GM13977 (cell line): Measurements from ENCODE around the gene EDARADD.

Experiments
- DNase-seq: peaks from one replicate; pipeline ENCODE4 v3.0.0; 2012; ENCODE audit warnings: low spot score
- in situ Hi-C: fragments of 300-500 bp; cut with MboI; formaldehyde crosslinking; loops from one replicate; pipeline ENCODE4 v1.12.0; 2022; ENCODE audit warnings: low sequenced_read_pairs, low pct_unique_long_range_greater_than_20kb, mixed read lengths, inconsistent platforms; ENCODE audit not compliant: unreplicated experiment
- TF ChIP-seq, protein P1 (sequence below): IDR thresholded peaks from 2 replicates; pipeline ENCODE4 v1.5.1; 2012; ENCODE audit warnings: mild to moderate bottlenecking, control low read depth; ENCODE audit not compliant: insufficient read depth; ENCODE audit errors: extremely low read depth, missing control alignments

The EDARADD gene

DNA sequence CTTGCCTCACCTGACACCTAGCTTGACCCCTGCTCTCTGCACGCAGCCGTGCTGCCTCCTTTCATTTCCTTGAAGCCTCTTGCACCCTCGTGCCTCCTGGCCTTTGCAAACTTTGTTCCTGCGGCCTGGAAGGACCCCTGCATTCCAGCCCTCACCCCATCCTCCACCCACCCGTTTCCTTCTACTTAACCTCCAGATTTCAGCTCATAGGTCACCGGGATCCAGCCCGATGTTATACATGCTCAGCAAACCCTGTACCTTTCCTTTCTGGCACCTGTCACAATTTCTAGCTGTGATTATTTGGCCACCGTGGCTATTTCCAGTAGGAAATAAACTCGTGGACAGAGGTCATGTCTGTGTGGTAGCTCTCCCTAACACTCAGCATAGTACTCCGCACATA lies 4.5 kb downstream of the EDARADD start:
- in situ Hi-C loops = no loop called here
- TF ChIP-seq, protein P1, sequence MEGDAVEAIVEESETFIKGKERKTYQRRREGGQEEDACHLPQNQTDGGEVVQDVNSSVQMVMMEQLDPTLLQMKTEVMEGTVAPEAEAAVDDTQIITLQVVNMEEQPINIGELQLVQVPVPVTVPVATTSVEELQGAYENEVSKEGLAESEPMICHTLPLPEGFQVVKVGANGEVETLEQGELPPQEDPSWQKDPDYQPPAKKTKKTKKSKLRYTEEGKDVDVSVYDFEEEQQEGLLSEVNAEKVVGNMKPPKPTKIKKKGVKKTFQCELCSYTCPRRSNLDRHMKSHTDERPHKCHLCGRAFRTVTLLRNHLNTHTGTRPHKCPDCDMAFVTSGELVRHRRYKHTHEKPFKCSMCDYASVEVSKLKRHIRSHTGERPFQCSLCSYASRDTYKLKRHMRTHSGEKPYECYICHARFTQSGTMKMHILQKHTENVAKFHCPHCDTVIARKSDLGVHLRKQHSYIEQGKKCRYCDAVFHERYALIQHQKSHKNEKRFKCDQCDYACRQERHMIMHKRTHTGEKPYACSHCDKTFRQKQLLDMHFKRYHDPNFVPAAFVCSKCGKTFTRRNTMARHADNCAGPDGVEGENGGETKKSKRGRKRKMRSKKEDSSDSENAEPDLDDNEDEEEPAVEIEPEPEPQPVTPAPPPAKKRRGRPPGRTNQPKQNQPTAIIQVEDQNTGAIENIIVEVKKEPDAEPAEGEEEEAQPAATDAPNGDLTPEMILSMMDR = no peak
- DNase-seq = no peak

DNA sequence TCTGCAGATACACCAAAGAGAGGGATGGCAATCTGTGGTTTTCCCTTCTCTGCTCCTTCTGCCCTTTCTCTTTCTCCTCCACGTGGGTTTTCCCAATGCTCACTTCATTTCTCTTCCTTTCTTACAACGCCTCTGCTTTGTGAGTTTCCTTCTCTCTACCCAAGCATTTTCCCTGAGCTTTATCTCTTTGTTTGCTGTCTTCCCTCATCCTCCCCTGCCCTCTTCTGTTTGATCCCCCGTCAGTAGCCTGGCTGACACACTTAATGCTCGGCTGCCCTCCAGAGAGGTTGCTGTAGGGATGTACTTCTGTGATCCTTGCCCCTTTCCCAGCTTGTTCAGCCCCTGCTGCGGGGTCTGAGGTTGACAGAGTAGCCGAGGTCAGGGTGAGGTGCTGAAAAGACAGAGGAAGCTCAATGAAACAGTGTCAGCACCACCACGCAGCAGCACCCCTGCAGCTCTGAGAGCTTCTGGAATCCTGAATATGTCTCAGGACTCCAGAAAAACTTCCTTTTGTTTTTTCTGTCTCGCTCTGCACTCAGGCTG lies 6.0 kb downstream of the EDARADD start:
- TF ChIP-seq, protein P1 = no peak
- in situ Hi-C loops = no loop called here
- no peak for DNase-seq

DNA sequence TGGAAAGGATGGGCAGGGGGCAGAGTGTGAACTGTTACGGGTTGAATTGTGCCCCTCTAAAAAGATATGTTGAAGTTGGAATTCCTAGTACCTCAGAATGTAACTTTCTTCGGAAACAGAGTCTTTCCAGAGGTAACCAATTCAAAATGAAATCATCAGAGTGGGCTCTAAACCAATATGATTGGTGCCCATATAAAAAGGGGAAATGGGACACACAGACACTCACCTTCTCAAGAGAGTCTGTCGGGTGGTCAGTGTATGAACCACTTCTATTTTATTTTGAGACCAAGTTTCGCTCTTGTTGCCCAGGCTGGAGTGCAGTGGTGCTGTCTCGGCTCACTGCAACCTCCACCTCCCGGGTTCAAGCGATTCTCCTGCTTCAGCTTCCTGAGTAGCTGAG lies 7.6 kb downstream of the EDARADD start:
- no peak for DNase-seq
- TF ChIP-seq, protein P1 = no peak
- in situ Hi-C loops = no loop called here

DNA sequence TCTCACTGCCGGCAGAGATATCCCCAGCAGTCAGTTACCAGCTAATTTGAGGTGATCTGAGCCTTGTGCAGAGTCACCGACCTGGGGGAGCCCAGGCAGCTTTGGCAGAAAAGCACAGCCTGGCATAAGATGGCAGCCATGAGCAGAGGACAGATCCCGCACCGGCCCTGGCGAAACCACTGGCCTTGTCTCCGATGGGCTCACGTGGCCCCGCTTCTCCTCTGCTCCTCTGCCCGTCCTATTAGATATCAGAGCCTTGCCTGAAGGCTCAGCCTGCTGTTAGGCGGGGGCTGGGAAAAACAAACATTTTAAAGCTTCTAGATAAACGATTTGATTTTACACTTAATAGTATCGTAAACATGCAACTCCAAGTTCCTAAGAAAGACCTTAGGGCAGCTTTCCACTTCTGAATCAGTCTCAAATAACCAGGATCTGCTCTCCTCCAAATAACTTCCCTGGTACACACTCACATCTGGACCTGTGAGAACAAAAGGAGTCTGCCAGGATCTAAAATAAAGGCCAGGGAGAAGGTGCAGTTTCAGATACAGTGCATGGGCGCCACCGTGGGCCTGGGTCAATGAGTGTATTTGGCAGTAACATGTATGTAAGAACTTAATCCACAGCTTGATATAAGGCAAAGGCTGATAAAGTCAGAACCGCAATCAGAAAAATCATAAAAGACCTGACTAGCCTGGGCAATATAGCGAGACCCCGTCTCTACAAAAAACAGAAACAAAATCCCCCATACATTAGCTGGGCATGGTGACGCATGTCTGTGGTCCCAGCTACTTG lies 10.0 kb downstream of the EDARADD start:
- DNase-seq = no peak
- TF ChIP-seq, protein P1 = no peak
- in situ Hi-C loops = no loop called here

DNA sequence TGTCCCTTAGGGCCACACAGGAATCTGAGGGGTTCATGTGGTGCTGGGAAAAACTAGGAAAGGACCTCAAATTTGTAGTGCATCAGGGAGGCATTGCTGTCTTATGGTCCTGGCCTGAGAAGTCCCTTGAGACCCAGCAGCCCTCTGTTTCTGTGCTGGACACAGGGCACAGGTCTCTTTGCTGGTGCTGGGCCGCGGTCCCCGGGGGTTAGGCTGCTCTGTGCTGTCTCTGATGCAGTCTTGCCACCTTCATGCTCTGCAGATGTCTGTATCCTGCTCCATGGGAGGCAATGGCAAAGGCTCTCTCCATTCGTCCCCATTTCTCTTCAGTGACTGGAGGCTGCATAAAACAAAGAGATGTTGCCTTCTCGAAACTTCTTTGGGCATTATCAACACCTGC lies 13.0 kb downstream of the EDARADD start:
- no peak for DNase-seq
- in situ Hi-C loops = no loop called here
- TF ChIP-seq, protein P1 = no peak

DNA sequence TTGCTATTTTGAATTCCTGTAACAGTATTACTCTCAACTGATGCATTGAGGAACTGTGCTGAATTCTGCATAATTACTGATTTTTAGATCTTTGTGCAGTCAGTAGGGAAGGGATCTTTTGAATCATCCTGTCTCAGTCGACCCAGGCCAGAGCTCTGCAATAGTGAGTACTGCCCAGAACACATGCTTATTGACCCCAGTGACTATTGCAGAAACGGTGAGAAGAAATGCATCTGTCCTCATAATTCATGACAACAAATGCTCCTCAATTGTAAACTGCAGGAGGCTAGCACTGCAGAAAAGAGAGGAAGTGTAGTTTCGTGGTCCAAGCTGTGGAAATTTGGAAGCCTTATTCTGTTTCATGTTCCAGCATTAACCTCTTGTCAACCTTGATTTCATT lies 19.6 kb downstream of the EDARADD start:
- DNase-seq = no peak
- TF ChIP-seq, protein P1 = no peak
- in situ Hi-C loops = no loop called here

DNA sequence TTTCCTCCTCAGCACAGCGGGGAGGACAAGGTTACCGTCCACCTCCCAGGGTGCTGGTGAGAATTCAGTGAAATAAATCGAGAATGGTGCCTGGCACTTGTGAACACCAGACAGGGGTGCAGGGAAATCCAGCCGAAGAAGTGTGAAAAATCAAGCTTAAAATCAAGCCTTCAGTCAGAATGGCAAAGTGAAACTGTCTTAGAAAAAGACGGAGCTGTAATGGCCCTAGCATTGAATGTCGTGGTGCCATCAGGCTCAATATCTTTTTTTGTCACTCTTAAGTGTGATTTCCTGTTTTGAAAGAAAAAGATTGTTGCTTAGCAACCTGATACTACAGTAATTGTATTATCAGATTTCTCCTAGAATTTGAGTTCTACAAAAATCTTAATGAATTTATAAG lies 22.1 kb downstream of the EDARADD start:
- TF ChIP-seq, protein P1 = no peak
- in situ Hi-C loops = no loop called here
- no peak for DNase-seq
